ENCODE data around the gene SCNN1B.
"Not testable (repeated sequence)": the region's sequence is repeated elsewhere in the genome, so short reads cannot be mapped to it uniquely, and the experiment has no call there.

The SCNN1B gene

DNA sequence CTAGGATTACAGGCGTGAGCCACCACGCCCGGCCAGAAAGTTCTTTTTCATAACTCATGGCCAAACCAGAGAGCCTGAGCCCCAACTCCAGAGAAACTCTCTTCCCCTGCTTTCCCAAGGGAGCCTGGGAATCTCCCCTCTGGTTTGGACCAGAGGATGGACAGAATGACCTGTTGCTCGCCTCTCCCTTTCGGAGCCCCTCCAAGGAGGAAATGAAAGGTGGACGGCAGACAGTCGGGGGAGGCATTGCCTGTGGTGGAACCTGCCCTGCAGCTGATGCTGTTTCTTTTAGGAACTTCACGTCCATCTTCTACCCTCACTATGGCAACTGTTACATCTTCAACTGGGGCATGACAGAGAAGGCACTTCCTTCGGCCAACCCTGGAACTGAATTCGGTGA lies 65.5 kb downstream of the SCNN1B start:
- no peaks in the 10 kb centered on the region for H3K36me3 ChIP-seq (ENCODE audit: insufficient read depth, low read length)
- no peaks in the 10 kb centered on the region for H3K9me3 ChIP-seq (ENCODE audit: control insufficient read depth, insufficient read depth, low read length)
- H3K4me1 ChIP-seq (ENCODE audit: insufficient read depth, low read length), result peaks cover 6% of the 10 kb centered on the region

DNA sequence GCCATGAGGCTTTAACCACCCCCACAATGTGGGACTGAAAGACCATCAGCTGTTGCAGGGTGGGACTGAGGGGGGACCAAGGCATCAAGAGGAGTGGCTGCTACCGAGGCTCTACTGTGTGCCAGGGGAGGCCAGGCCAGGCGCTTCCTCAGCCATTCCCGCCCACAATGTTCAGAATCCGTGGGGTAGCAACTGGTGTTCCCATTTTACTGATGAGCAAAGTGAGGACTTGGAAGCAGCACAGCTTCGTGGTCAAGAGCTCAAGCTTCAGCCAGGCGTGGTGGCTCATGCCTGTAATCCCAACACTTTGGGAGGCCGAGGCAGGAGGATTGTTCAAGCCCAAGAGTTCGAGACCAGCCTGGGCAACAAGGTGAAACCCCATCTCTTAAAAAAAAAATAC lies 65.9 kb downstream of the SCNN1B start:
- Histone ChIP-seq H3K4me1 (ENCODE audit: insufficient read depth, low read length) (peaks cover 6% of the 10 kb centered on the region), H3K9me3 (ENCODE audit: control insufficient read depth, insufficient read depth, low read length) (no peaks in the 10 kb centered on the region), H3K9ac (ENCODE audit: low read depth, low read length) (no peak overlapping the region), H3K36me3 (ENCODE audit: insufficient read depth, low read length) (no peaks in the 10 kb centered on the region)

More for the DNA sequence above, 65.5 kb downstream of the SCNN1B start:
- H3K9ac ChIP-seq (ENCODE audit: low read depth, low read length), result no peak overlapping the region

DNA sequence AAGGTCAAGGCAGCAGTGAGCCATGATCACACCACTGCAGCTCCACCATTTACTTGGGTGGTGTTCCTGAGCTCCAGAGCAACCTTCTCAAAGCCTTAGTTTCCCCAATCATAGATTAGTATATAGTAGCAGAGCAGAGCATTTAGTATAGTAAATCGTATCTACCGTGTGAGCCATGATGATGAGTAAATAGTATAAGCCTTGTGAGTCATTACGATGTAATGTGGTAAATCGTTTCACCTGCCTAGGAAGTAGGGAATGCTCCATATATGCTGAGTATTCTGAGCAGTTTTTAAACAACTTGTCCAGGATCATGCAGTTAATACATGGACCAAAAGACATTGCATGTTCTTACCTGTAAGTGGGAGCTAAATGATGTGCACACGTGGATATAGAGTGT lies 66.4 kb downstream of the SCNN1B start:
- peaks cover 6% of the 10 kb centered on the region for H3K4me1 ChIP-seq (ENCODE audit: insufficient read depth, low read length)
- H3K9me3 ChIP-seq (ENCODE audit: control insufficient read depth, insufficient read depth, low read length), result no peaks in the 10 kb centered on the region
- no peak overlapping the region for H3K9ac ChIP-seq (ENCODE audit: low read depth, low read length)
- H3K36me3 ChIP-seq (ENCODE audit: insufficient read depth, low read length), result no peaks in the 10 kb centered on the region

DNA sequence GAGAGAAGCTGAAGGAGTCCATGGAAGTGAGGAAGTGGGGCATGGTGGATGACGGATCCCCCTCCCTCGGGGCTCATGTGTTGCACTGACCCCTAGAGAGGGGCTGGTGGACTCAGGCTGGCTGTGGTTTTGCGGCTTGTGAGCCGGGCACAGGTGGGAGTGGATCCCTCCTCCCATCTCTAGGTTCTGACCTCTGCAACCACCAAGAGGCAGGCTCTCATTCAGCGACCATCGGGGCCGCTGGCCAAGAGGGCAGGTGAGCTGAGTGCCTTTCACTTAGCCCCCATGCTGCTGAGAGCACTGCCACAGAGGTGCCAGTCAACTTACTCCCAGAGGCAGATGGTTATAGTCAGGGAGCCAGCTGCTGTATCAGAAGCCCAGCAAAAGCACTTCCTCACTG lies 67.3 kb downstream of the SCNN1B start:
- no peak overlapping the region for H3K9ac ChIP-seq (ENCODE audit: low read depth, low read length)
- H3K36me3 ChIP-seq (ENCODE audit: insufficient read depth, low read length), result no peaks in the 10 kb centered on the region
- peaks cover 6% of the 10 kb centered on the region for H3K4me1 ChIP-seq (ENCODE audit: insufficient read depth, low read length)
- no peaks in the 10 kb centered on the region for H3K9me3 ChIP-seq (ENCODE audit: control insufficient read depth, insufficient read depth, low read length)

DNA sequence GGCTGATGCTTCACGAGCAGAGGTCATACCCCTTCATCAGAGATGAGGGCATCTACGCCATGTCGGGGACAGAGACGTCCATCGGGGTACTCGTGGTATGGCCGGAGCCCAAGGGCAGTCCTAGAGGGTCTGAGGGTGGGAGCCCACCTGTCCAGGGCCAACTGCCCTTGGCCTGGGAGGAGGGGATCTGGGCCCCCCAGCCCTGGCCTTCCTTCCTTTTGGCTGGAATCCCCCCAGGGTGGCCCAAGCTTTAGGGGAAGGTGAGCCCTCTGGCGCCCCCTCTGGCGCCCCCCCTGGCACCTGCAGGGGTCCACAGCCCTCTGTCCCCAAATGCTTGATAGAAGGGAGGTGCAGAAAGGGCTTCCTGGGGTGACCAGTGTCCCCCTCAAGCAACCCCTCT lies 69.3 kb downstream of the SCNN1B start:
- no peaks in the 10 kb centered on the region for H3K9me3 ChIP-seq (ENCODE audit: control insufficient read depth, insufficient read depth, low read length)
- no peaks in the 10 kb centered on the region for H3K4me1 ChIP-seq (ENCODE audit: insufficient read depth, low read length)
- no peak overlapping the region for H3K9ac ChIP-seq (ENCODE audit: low read depth, low read length)
- H3K36me3 ChIP-seq (ENCODE audit: insufficient read depth, low read length), result no peaks in the 10 kb centered on the region

DNA sequence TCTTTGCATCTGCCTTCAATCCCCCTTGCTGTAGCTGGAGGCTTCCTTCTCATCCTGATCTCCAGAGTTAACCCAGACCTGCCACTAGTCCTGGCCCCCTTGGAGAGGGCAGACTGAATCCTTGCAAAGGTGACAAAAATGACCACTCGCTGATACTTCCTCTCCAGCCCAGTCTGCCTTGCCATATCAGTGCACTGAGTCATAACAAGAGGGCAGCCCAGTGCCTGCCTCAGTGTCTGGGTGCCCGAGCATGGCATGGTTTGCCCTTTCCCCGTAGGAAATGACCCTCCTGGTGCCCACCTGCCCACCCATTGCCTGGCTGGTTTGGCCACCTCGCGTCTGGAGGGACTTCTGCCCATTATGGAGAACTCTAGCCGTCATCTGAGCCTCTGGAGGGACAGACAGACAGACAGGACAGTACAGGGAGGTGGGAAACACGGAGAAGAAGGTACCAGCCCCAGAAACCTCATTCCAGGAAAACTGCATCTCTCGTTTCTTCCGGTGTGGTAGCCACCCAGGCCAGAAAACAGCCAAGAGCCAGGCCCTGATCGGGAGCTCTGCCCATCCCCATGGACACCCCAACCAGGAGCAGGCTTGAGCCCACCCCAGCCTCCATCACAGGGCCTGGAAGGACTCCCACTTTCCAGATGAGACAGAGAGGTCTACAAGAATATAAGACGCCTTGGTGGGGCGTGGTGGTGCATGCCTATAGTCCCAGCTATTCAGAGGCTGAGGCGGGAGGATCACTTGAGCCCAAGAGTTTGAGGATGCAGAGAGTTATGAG lies 71.5 kb downstream of the SCNN1B start:
- Histone ChIP-seq H3K9me3 (ENCODE audit: control insufficient read depth, insufficient read depth, low read length) (no peaks in the 10 kb centered on the region), H3K4me1 (ENCODE audit: insufficient read depth, low read length) (no peaks in the 10 kb centered on the region), H3K36me3 (ENCODE audit: insufficient read depth, low read length) (no peaks in the 10 kb centered on the region), H3K9ac (ENCODE audit: low read depth, low read length) (no peak overlapping the region)

DNA sequence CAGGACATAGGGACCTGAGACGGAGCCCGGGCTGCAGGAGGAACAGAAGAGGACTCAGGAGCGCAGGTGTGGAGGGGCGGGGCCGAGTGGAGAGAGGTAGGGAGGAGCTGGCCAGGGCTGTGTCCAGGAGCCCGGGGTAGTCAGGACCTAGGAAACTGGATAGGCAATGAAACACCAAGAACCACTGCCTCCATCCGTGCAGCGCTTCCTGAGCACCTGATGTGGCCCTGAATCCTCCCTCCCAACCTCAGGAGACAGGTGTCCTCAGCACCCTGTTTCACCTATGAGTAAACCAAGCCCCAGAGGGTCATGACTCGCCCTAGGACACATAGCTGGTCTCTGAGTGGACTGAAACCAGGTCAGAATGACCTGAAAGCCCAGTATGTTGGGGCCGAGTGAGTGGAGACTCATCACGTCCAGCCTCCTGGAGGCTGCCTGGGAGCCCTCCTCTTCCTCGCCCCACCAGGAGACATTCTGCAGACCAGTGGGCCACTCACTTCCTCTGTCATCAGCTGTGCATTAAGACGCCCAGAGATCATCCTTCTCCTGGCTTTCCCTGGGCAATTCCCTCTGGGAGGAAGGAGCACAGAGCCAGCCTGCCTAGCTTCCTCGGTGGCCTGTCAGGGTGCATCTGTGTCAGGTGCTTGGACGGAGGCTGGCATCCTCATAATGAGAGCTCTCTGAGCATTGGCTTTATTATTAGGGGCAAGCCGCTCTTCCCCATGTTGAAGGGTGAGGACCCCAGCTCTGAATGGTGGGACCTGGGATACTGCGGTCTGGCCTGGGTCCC lies 72.8 kb downstream of the SCNN1B start:
- no peak overlapping the region for H3K9ac ChIP-seq (ENCODE audit: low read depth, low read length)
- no peaks in the 10 kb centered on the region for H3K36me3 ChIP-seq (ENCODE audit: insufficient read depth, low read length)
- no peaks in the 10 kb centered on the region for H3K4me1 ChIP-seq (ENCODE audit: insufficient read depth, low read length)
- H3K9me3 ChIP-seq (ENCODE audit: control insufficient read depth, insufficient read depth, low read length), result no peaks in the 10 kb centered on the region

DNA sequence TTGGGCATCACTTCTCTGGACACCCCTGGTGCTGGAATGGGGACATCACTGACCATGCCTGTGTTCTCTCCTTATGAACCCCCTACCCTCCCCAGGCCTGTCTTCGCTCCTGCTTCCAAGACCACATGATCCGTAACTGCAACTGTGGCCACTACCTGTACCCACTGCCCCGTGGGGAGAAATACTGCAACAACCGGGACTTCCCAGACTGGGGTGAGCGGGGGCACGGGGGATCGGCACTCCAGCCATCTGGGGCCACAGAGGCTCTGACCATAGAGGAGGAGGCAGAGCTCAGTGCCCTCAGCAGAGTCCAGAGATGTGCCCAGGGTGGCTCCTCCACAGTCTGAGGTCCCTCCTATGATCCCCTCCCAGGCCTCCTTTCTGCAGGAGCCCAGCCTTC lies 73.5 kb downstream of the SCNN1B start:
- H3K9me3 ChIP-seq (ENCODE audit: control insufficient read depth, insufficient read depth, low read length), result no peaks in the 10 kb centered on the region
- H3K4me1 ChIP-seq (ENCODE audit: insufficient read depth, low read length), result no peaks in the 10 kb centered on the region
- H3K36me3 ChIP-seq (ENCODE audit: insufficient read depth, low read length), result no peaks in the 10 kb centered on the region
- no peak overlapping the region for H3K9ac ChIP-seq (ENCODE audit: low read depth, low read length)

DNA sequence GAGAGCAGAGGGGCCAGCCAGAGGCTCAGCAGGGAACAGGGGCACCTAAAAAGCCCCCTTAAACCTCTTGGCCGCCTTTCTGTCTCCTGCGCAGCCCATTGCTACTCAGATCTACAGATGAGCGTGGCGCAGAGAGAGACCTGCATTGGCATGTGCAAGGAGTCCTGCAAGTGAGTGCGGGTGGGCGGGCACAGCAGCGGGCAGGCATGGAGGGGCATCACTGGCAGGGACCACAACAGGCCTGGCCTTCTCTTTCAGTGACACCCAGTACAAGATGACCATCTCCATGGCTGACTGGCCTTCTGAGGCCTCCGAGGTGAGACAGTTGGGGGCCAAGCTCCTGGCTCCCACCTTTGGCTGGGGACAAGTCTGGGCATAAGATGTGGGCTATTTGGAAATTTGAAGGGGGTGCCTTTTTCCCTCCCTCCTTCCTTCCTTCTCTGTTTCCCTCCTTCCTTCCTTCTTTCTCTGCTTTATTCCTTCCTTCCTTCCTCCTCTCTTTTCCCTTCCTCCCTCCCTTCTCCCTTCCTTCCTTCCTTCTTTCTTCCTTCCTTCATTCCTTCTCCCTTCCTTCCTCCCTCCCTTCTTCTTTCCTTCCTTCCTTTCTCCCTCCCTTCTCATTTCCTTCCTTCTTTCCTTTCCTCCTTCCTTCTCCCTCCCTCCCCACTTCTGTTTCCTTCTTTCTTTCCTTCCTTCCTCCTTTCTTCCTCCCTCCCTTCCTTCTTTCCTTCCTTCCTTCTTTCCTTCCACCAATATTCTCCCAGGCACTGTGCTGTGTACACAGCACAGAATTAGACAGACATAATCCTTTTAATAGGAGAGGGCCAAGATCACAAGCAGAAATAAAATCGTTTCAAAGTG lies 75.2 kb downstream of the SCNN1B start:
- Histone ChIP-seq H3K9me3 (ENCODE audit: control insufficient read depth, insufficient read depth, low read length) (no peaks in the 10 kb centered on the region), H3K9ac (ENCODE audit: low read depth, low read length) (no peak overlapping the region), H3K36me3 (ENCODE audit: insufficient read depth, low read length) (no peaks in the 10 kb centered on the region), H3K4me1 (ENCODE audit: insufficient read depth, low read length) (no peaks in the 10 kb centered on the region)

DNA sequence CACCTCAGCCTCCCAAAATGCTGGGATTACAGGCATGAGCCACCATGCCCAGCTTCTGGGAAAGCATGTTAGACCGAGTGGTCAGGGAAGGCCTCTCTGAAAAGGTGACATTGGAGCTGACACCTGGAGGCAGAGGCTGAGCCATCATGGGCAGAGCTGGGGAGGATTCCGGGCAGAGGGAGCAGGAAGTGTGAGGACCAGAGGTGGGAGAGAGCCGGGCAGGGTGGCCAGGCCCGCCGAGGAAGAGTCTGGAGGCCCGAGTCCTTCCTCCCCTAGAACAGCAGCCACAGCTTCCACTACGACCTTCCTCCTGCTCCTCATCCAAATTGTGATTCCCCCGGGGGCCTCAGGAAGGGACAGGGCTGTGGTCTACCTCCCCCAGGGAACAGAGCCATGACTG lies 76.2 kb downstream of the SCNN1B start:
- Histone ChIP-seq H3K9ac (ENCODE audit: low read depth, low read length) (no peak overlapping the region), H3K4me1 (ENCODE audit: insufficient read depth, low read length) (no peaks in the 10 kb centered on the region), H3K36me3 (ENCODE audit: insufficient read depth, low read length) (no peaks in the 10 kb centered on the region), H3K9me3 (ENCODE audit: control insufficient read depth, insufficient read depth, low read length) (no peaks in the 10 kb centered on the region)

DNA sequence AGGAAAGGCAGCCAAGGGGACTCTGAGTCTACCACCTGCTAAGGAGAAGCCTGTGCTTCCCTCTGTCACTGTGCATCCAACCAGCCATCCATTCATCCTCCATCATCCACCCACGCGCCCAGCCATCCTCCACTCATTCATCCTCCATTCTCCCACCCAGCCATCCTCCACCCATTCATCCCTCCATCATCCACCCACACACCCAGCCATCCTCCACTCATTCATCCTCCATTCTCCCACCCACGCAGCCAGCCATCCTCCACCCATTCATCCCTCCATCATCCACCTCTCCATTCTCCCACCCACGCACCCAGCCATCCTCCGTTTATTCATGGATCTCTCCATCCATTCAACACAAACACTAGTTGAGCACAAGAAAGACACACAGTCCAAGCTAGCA lies 76.8 kb downstream of the SCNN1B start:
- no peaks in the 10 kb centered on the region for H3K4me1 ChIP-seq (ENCODE audit: insufficient read depth, low read length)
- H3K9ac ChIP-seq (ENCODE audit: low read depth, low read length), result no peak overlapping the region
- H3K9me3 ChIP-seq (ENCODE audit: control insufficient read depth, insufficient read depth, low read length), result no peaks in the 10 kb centered on the region
- H3K36me3 ChIP-seq (ENCODE audit: insufficient read depth, low read length), result no peaks in the 10 kb centered on the region

DNA sequence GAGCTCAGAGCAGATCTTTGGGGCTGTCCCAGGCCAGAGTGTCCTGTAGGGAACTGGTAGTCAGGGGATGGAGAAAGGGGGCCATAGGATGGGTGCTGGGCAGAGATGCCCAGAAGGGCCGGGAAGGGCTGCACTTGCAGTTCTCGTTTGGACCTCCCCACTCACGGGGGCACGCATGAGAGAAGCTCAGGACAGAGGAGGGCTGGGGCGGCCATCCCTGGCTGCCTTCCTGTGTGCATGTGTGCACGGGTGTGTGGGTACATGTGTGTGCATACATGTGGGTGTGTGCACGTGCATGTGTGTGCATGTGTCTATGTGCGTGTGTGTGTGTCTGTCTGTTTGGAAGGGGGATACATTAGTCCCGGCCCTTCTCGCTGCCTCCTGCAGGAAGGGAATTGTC lies 77.6 kb downstream of the SCNN1B start:
- Histone ChIP-seq H3K9ac (ENCODE audit: low read depth, low read length) (no peak overlapping the region), H3K9me3 (ENCODE audit: control insufficient read depth, insufficient read depth, low read length) (no peaks in the 10 kb centered on the region), H3K4me1 (ENCODE audit: insufficient read depth, low read length) (no peaks in the 10 kb centered on the region), H3K36me3 (ENCODE audit: insufficient read depth, low read length) (no peaks in the 10 kb centered on the region)

DNA sequence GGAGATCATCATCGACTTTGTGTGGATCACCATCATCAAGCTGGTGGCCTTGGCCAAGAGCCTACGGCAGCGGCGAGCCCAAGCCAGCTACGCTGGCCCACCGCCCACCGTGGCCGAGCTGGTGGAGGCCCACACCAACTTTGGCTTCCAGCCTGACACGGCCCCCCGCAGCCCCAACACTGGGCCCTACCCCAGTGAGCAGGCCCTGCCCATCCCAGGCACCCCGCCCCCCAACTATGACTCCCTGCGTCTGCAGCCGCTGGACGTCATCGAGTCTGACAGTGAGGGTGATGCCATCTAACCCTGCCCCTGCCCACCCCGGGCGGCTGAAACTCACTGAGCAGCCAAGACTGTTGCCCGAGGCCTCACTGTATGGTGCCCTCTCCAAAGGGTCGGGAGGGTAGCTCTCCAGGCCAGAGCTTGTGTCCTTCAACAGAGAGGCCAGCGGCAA lies 78.4 kb downstream of the SCNN1B start:
- Histone ChIP-seq H3K36me3 (ENCODE audit: insufficient read depth, low read length) (no peaks in the 10 kb centered on the region), H3K9ac (ENCODE audit: low read depth, low read length) (no peak overlapping the region), H3K4me1 (ENCODE audit: insufficient read depth, low read length) (no peaks in the 10 kb centered on the region), H3K9me3 (ENCODE audit: control insufficient read depth, insufficient read depth, low read length) (no peaks in the 10 kb centered on the region)

DNA sequence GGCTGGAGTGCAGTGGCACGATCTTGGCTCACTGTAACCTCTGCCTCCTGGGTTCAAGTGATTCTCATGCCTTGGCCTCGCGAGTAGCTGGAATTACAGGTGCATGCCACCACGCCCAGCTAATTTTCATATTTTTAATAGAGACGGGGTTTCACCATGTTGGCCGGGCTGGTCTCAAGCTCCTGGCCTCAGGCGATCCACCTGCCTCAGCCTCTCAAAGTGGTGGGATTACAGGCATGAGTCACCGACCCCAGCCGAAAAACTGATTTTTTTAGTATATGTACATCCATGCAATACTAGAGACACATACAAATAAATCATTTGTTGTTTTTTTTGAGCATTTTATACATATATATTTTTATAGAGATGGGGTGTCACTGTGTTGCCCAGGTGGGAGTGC lies 79.6 kb downstream of the SCNN1B start:
- not testable (repeated sequence) for H3K36me3 ChIP-seq (ENCODE audit: insufficient read depth, low read length); H3K4me1 ChIP-seq (ENCODE audit: insufficient read depth, low read length); H3K9me3 ChIP-seq (ENCODE audit: control insufficient read depth, insufficient read depth, low read length); H3K9ac ChIP-seq (ENCODE audit: low read depth, low read length)
